Activated naive CD8-positive, alpha-beta T cell treated with anti-CD3 and anti-CD28 coated beads, Interleukin-2, amount 10 ng/mL, durations not matched to agents 7 days and 5 days (primary cell): ENCODE measurements around the gene FKBP6. TPM values are rescaled to one million over a fixed set of nuclear protein-coding genes. Genes with fewer than 3 reads are reported as not detected.
"Not testable (repeated sequence)": the region's sequence is repeated elsewhere in the genome, so short reads cannot be mapped to it uniquely, and the experiment has no call there.

Experiments
- ATAC-seq: fragments of 150-1000 bp; cut with Tn5 transposase; one replicate; pipeline ENCODE4 v1.10.0; 2021; ENCODE audit warnings: low read depth, moderate library complexity
- POLR2A ChIA-PET: fragments of 350-600 bp; sonication (Branson Sonifier 250); formaldehyde crosslinking; loops from one replicate; lab custom pipeline; 2021; ENCODE audit warnings: antibody characterized with exemption; lab: Charles Lee
- DNase-seq: peaks from one replicate; pipeline ENCODE4 v3.0.0; 2021
- H3K27ac Mint-ChIP-seq: one replicate; pipeline ENCODE4 v1.8.0; 2022; ENCODE audit warnings: mild to moderate bottlenecking, mixed read lengths
- H3K27me3 Mint-ChIP-seq: one replicate; pipeline ENCODE4 v1.8.0; 2022; ENCODE audit warnings: mild to moderate bottlenecking, moderate library complexity, mixed read lengths
- H3K36me3 Mint-ChIP-seq: one replicate; pipeline ENCODE4 v1.8.0; 2021; ENCODE audit warnings: mild to moderate bottlenecking, mixed read lengths
- H3K4me1 Mint-ChIP-seq: one replicate; pipeline ENCODE4 v1.8.0; 2021; ENCODE audit warnings: mixed read lengths
- H3K4me3 Mint-ChIP-seq: one replicate; pipeline ENCODE4 v1.8.0; 2022; ENCODE audit warnings: mild to moderate bottlenecking, moderate library complexity, mixed read lengths
- H3K9me3 Mint-ChIP-seq: one replicate; pipeline ENCODE4 v1.8.0; 2021; ENCODE audit warnings: mixed read lengths
- total RNA-seq, 2 experiments: library from RNA; stranded (reverse); gene quantifications; one replicate each; pipeline ENCODE4 v1.2.3, GENCODE V29; 2021

FKBP6 gene
- total RNA-seq, 2 experiments from 2014 or later: not detected

DNA sequence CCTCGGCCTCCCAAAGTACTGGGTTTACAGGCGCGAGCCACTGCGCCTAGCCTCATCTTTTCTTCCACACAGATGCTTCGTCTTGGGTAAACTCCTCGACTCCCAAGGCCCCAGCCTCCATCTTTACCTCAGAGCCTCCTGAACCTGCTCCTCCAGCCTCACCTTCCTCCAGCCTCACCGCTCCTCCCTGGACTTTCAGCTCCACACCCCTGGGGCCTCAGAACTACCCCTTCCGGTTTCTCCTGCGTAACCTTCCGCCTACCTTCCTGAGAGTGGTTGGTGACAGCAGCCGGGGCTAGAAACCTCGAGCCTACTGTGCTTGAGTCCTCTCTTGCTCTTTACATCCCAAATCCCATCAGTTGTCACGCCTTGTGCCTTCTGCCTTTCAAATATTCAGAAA, 45.8 kb downstream of the FKBP6 start:
- Mint-ChIP-seq H3K27me3 (peaks cover 21% of the 10 kb centered on the region), H3K27ac (no peak overlapping the region), H3K4me1 (no peaks in the 10 kb centered on the region), H3K9me3 (no peaks in the 10 kb centered on the region), H3K4me3 (no peak overlapping the region), H3K36me3 (no peaks in the 10 kb centered on the region)
- no peak for ATAC-seq
- DNase-seq: no peak
- POLR2A ChIA-PET: no interaction called here

DNA sequence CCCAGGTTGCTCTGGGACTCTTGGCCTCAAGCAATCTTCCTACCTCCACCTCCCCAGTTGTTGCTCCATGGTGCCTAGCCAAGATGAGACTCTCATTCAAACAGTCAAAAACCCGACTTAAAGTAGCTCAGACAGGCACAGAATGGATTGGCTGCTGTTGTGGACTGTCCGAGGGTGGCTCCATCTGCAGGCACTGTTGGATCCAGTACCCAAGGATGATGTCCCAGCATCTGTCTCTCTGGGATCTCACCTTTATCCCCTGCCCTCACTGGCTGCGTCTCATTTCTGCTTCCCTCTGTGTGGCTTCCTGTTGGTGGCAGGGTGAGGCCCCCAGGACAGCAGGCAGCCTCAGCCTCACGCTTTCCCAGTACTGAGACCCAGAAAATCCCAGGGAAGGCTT, 48.3 kb downstream of the FKBP6 start:
- H3K27ac Mint-ChIP-seq, POLR2A ChIA-PET, DNase-seq, H3K4me3 Mint-ChIP-seq, H3K4me1 Mint-ChIP-seq, ATAC-seq, H3K9me3 Mint-ChIP-seq, H3K36me3 Mint-ChIP-seq: not testable (repeated sequence)
- peaks cover 21% of the 10 kb centered on the region for H3K27me3 Mint-ChIP-seq

DNA sequence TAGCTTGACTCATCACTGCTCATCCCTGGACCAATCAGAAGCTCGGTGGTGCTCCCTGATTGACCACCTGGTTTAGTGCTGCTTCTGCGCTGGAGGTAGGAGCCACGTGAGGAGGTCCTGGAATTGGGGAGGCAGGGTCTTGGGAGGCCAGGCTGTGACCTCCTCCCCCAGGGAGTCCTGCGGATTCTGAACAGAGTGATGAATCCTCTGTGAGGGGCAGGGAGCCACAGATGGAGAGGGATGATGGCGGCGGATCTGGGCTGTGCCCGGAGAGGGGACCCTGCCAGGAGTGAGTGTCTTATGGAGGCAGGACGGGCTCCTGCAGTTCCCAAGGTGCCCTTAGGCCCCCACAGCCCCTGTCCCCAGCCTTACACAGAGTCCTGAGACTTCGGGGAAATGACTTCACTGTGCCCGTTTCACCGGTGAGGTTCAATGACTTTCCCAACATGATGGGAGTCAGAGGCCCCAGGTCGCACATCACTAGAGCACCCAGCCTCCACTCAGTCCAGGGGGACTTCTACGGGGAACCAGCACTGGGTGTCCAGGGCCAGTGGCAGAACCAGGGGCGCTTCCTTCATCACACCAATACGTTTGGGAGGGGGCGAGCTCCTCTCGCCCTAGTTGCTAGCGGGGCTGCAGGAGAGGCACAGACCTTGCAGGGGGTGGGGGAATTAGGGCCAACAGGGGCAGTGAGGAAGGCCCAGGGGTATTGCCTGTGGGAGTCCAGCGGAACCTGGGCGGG, 48.9 kb downstream of the FKBP6 start:
- DNase-seq: no peak
- ATAC-seq: no peak
- H3K4me1 Mint-ChIP-seq: no peaks in the 10 kb centered on the region
- H3K36me3 Mint-ChIP-seq: no peaks in the 10 kb centered on the region
- peaks cover 21% of the 10 kb centered on the region for H3K27me3 Mint-ChIP-seq
- H3K27ac Mint-ChIP-seq: no peak overlapping the region
- no peaks in the 10 kb centered on the region for H3K9me3 Mint-ChIP-seq
- POLR2A ChIA-PET: no interaction called here
- no peak overlapping the region for H3K4me3 Mint-ChIP-seq

DNA sequence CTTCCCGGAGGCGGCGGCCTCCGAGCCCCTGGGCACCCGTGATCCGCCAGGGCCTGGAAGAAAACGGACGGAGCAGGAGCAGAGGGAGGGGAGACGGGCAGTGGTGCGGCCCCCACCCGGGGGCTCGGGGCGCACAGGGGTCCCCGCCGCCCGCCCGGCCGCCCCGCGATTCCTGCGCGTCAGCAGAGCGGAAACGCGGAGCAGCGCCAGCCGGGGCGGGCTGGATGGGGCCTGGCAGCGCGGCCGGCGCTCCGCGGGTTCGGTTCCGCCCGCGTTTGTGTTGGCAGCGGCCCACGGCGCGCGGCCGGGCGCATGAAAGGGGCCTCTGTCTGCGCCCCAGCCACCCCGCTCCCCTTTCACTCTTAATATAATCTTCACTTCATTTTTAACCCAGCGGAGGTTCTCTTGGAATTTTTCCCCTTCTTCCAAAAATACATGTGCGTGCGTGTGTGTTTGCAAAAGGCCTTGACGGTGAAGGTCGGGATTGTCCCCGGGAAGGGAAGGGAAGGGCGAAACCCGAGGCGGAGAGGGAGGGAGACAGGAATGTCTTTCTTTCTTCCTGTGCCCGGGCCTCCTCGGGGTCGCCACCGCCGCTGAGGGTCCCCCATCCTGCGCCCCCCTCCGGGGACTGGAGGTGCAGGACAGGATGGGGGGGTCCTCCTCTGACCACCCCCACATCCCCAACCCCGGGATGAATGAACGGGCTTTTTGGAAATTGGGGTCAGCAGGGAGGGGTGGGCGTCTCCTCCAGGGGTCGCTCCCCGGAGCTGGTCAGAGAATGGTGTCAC, 49.6 kb downstream of the FKBP6 start:
- H3K27ac Mint-ChIP-seq, ATAC-seq, H3K9me3 Mint-ChIP-seq, DNase-seq, POLR2A ChIA-PET, H3K4me1 Mint-ChIP-seq, H3K36me3 Mint-ChIP-seq, H3K4me3 Mint-ChIP-seq: not testable (repeated sequence)
- peaks cover 24% of the 10 kb centered on the region for H3K27me3 Mint-ChIP-seq

DNA sequence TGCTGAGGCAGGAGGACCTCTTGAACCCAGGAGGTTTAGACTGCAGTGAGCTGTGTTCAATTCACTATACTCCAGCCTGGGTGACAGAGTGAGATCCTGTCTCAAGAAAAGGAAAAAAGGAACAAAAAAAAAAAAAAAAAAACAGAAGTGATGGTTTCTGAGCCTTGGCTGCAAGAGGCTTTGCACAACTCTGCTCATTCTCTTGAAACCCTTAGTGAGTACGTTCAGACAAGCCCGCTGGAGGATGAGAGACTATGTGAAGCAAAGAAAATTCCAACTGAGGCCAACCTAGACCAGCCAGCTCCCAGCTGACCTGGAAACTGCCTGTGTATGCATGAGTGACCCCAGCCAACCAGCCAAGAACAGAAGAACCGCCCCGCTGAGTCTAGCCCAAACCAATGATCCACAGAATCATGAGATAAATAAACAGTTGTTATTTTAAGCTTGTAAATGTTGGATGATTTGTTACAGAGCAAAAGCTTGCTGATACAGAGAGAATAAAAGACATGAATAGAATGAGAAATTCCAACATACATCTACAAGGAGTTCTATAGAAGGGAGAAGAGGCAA, 55.1 kb downstream of the FKBP6 start:
- no peak overlapping the region for H3K4me3 Mint-ChIP-seq
- POLR2A ChIA-PET: no interaction called here

DNA sequence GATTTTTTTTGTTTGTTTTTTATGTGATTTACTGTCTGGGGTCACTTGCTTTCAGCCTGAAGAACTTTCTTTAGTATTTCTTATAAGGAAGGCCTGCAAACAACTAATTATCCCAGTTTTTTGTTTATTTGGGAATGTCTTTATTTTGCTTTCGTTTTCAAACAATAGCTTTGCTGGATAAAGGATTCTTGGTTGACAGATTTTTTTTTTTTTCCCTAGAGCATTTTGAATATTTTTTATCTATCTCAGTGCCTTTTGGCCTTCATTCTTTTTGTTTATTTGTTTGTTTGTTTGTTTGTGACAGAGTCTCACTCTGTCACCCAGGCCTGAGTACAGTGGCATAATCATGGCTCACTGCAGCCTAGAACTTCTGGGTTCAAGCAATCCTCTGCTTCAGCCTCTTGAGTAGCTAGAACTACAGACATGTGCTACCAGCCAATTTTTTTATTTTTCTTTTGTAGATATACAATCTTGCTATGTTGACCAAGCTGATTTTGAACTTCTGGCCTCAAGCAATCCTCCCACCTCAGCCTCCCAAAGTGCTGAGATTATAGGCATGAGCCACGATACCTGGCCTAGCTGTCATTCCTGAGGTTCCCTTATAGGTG, 59.4 kb downstream of the FKBP6 start:
- peaks cover 4% of the 10 kb centered on the region for H3K36me3 Mint-ChIP-seq
- no peak for ATAC-seq
- peaks cover 18% of the 10 kb centered on the region for H3K9me3 Mint-ChIP-seq
- no peak for DNase-seq
- H3K27me3 Mint-ChIP-seq: peaks cover 9% of the 10 kb centered on the region
- H3K4me3 Mint-ChIP-seq: no peak overlapping the region
- H3K4me1 Mint-ChIP-seq: no peaks in the 10 kb centered on the region
- H3K27ac Mint-ChIP-seq: no peak overlapping the region
- POLR2A ChIA-PET: no interaction called here

More for the DNA sequence above, 55.1 kb downstream of the FKBP6 start:
- H3K36me3 Mint-ChIP-seq: no peaks in the 10 kb centered on the region
- no peak for DNase-seq
- no peak overlapping the region for H3K27ac Mint-ChIP-seq
- H3K27me3 Mint-ChIP-seq: peaks cover 12% of the 10 kb centered on the region
- no peaks in the 10 kb centered on the region for H3K4me1 Mint-ChIP-seq
- ATAC-seq: no peak
- H3K9me3 Mint-ChIP-seq: peaks cover 11% of the 10 kb centered on the region

DNA sequence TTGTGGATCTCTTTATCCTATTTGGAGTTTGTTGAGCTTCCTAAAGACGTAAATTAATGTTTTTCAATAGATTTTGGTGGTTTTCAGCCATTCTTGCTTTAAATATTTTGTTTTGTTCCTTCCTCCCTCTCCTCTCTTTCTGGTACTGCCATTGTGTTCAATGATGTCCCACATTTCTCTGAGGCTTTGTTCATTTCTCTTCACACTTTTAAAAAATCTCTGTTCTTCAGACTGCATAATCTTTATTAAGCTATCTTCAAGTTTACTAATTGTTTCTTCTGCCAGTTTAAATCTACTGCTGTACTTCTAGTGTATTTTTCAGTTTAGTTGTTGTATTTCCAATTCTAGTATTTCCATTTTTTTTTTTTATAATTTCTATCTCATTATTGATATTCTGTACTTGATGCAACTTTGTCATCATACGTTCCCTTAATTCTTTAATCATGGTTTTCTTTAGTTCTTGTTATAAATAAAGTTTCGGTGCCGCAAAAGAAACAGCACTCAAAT, 60.0 kb downstream of the FKBP6 start:
- peaks cover 7% of the 10 kb centered on the region for H3K27me3 Mint-ChIP-seq
- POLR2A ChIA-PET: no interaction called here
- H3K9me3 Mint-ChIP-seq: peaks cover 18% of the 10 kb centered on the region
- no peak overlapping the region for H3K27ac Mint-ChIP-seq
- DNase-seq (no peak), ATAC-seq (no peak)
- no peak overlapping the region for H3K4me3 Mint-ChIP-seq
- no peaks in the 10 kb centered on the region for H3K4me1 Mint-ChIP-seq
- peaks cover 4% of the 10 kb centered on the region for H3K36me3 Mint-ChIP-seq

DNA sequence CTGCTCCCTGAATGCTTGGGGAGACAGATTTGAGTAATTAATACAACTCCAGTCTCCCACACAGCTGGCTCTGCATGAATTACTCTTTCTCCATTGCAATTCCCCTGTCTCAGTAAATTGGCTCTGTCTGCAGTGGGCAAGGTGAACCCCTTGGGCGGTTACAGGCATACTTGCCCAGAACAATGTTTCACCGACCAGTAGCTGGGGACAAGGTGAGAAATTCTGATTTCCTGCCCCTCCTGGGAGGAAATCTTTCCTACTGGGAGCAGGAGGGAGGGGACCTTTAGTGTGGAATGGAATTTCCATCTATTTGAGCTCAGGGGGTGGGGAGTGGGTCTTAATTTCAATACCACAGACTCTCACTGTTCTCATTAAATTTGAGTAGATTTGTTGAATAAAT, 63.4 kb downstream of the FKBP6 start:
- peaks cover 4% of the 10 kb centered on the region for H3K36me3 Mint-ChIP-seq
- H3K4me3 Mint-ChIP-seq: no peak overlapping the region
- no peak overlapping the region for H3K27ac Mint-ChIP-seq
- no peak for DNase-seq
- H3K27me3 Mint-ChIP-seq: peaks cover 4% of the 10 kb centered on the region
- H3K9me3 Mint-ChIP-seq: peaks cover 14% of the 10 kb centered on the region
- no peaks in the 10 kb centered on the region for H3K4me1 Mint-ChIP-seq
- POLR2A ChIA-PET: no interaction called here
- no peak for ATAC-seq

DNA sequence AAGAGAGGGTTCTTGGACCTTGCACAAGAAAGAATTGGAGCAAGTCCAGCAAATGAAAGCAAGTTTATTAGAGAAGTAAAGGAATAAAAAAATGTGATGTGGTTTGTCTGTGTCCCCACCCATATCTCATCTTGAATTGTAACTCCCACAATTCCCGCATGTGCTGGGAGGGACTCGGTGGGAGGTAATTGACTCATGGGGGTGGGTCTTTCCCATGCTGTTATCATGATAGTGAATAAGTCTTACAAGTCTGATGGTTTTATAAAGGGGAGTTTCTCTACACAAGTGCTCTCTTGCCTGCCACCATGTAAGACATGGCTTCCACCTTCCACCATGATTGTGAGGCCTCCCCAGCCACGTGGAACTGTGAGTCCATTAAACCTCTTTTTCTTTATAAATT, 66.5 kb downstream of the FKBP6 start:
- POLR2A ChIA-PET: no interaction called here
- Mint-ChIP-seq H3K9me3 (peaks cover 5% of the 10 kb centered on the region), H3K4me1 (peaks cover under 1% of the 10 kb centered on the region), H3K4me3 (no peak overlapping the region), H3K27ac (no peak overlapping the region), H3K36me3 (no peaks in the 10 kb centered on the region), H3K27me3 (peaks cover 7% of the 10 kb centered on the region)
- DNase-seq: no peak
- no peak for ATAC-seq

DNA sequence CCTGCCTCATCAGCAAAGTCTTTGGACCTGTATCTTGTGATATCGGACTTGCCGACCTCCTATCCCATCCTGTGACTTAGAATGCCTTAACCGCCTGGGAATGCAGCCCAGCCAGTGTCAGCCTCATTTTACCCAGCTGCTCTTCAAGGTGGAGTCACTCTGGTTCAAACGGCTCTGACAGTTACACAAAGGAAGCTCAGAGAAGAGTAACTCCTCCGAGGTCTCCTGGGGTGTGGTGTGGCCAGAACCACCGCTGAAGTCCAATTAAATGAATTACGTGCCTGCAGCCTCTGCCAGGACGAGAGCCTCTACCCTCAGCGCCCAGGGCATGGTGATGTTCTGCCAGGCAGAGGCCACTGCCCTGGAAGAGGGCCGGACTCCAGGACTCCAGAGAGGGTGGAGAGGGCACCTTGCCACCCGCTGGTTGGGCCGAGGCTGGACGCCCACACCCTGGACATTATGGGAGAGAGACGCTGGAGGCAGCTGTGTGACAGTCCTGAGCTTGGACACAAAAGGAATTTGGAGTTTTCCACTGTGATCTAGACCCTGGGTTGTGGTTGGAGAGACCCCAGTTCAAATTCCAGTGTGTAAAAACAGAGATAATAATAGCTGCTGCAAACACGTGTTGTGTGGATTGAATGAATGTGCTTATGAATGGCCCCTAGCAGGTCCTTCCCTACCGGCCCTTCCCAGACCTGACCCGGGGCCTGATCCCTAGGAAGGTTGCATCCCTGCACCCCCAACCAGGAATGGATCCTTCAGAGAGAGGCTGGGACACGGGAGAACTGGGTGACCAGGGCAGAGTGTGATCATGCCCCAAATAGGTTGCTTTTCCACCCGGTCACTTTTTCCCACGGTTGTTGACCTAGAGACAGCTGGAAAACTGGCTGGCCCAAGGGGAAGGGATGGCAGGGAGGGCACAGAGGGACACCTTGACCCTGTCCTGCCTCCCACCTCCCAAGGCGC, 67.9 kb downstream of the FKBP6 start:
- POLR2A ChIA-PET: no interaction called here
- peaks cover 2% of the 10 kb centered on the region for H3K9me3 Mint-ChIP-seq
- no peak overlapping the region for H3K27ac Mint-ChIP-seq
- ATAC-seq: no peak
- DNase-seq: no peak
- H3K27me3 Mint-ChIP-seq: peaks cover 3% of the 10 kb centered on the region
- peaks cover 4% of the 10 kb centered on the region for H3K4me1 Mint-ChIP-seq
- H3K36me3 Mint-ChIP-seq: no peaks in the 10 kb centered on the region
- no peak overlapping the region for H3K4me3 Mint-ChIP-seq

DNA sequence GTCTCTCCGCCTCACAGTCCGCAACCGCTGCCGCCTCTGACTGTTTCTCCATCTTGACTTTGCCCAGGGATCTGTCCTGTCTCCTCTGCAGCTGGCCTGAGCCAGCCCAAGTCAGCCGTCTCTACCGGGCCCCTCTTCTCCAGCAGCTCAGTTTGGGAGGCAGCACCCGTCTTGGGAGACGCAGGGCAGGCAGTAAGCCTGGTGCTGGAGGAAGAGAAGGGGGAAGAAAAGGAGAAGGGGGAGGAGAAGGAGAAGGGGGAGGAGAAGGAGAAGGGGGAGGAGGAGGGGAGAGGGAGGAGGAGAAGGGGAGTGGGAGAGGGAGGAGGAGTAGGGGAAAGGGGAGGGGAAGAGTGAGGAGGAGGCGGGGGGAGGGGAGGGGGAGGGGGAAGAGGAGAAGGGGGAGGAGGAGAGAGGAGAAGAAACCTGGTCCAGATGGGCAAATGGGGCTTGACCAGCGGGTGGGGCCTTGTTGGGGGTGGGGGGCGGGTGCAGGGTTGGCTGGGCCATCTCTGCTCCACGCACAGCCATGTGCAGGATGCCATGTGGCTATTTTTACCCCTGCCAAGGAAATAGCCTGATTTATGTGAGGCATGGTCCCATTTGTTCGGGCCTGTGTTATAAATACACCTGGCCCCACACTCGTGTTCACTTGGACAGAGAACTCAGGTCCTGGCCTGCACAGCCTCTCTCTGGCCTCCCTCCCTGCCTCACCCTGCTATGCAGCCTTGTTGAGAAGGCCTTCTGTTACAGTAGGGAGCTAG, 69.7 kb downstream of the FKBP6 start:
- H3K4me3 Mint-ChIP-seq: no peak overlapping the region
- DNase-seq: no peak
- peaks cover 2% of the 10 kb centered on the region for H3K9me3 Mint-ChIP-seq
- POLR2A ChIA-PET: no interaction called here
- no peak for ATAC-seq
- peaks cover 3% of the 10 kb centered on the region for H3K27me3 Mint-ChIP-seq
- H3K4me1 Mint-ChIP-seq: peaks cover 4% of the 10 kb centered on the region
- no peaks in the 10 kb centered on the region for H3K36me3 Mint-ChIP-seq
- no peak overlapping the region for H3K27ac Mint-ChIP-seq
